ENCODE data around the gene NOXRED1. TPM values are rescaled to one million over a fixed set of nuclear protein-coding genes. Genes with fewer than 3 reads are reported as not detected.

Gene NOXRED1
- total and polyA plus RNA-seq, 10 of the 15 experiments (the other 5 are each of a cell fraction or from before 2014, with no cell fraction given), result 0.06 to 0.62 (median 0.14) TPM

DNA sequence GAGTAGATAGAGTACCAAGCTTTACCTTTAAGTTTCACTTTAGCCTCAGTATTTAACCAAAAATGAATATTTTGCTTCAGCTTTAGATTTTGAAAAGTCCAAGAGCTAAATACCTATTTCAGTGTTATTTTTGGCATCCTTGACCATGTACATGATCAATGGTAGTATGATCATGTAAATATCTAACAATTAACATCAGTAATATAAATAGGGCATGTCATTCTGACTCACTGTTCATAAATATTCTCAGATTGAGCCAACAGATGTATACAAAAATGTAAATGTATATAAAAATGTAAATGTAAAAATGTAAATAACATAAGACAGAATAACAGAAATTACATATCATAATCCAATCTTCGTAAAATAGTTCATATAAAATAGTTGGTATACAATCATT, 15.3 kb upstream of the NOXRED1 start:
- no peak for FAIRE-seq
- WGBS (ENCODE audit: insufficient coverage, insufficient replicate concordance, low lambda C conversion rate, missing lambda C conversion rate), result 96% methylated on average over 1 of the region's 1 CpG

More for the DNA sequence above, 15.3 kb upstream of the NOXRED1 start:
- POLR2A ChIA-PET, result interaction anchor here (0.5 kb wide), 1 partner anchor 320 kb away, joined by 4 read pairs; no protein-coding TSS in a partner anchor
- intact Hi-C loops (cut with micrococcal nuclease; ENCODE audit: unreplicated experiment), result no loop called here
- Histone ChIP-seq H4K20me1 (ENCODE audit: control insufficient read depth, insufficient read depth) (no peaks in the 10 kb centered on the region), H2AFZ (ENCODE audit: control insufficient read depth, low read depth, low read length) (no peak overlapping the region), H3K4me1 (ENCODE audit: control insufficient read depth, insufficient read depth, low read length) (no peaks in the 10 kb centered on the region), H3K4me3 (no peak overlapping the region), H3K4me2 (ENCODE audit: control insufficient read depth, insufficient read depth) (no peak overlapping the region), H3K9me3 (replicated peaks; ENCODE audit: control insufficient read depth, insufficient read depth, low read length) (no peaks in the 10 kb centered on the region), H3K9ac (ENCODE audit: control insufficient read depth, insufficient read depth, low read length) (no peak overlapping the region), H3K36me3 (ENCODE audit: control insufficient read depth in 2 of 2, insufficient read depth in 2 of 2, low read length in 1 of 2) (peaks cover 5 to 36% of the 10 kb centered on the region in 2 experiments), H3K27ac (ENCODE audit: control insufficient read depth, insufficient read depth) (no peak overlapping the region), H3K79me2 (ENCODE audit: control insufficient read depth, insufficient read depth, low read length) (no peaks in the 10 kb centered on the region), H3K27me3 (replicated peaks in 1 of 2; ENCODE audit: control insufficient read depth in 2 of 2, insufficient read depth in 2 of 2, low read length in 1 of 2) (no peaks in the 10 kb centered on the region)
- in situ Hi-C loops (cut with MboI), result no loop called here
- RAD21 ChIA-PET (ENCODE audit: unreplicated experiment), result interaction anchor here (1.0 kb wide), 1 partner anchor 113 kb away, joined by 3 read pairs; no protein-coding TSS in a partner anchor
- DNase-seq (ENCODE audit: low read depth, low spot score) (no peak), ATAC-seq (no peak)
- no TSS peak for BruUV-seq (replicated peaks)
- TF ChIP-seq NFXL1 (IDR thresholded peaks at IDR 0.05; ENCODE audit: borderline replicate concordance), result no peak
- TF ChIP-seq, protein P1, sequence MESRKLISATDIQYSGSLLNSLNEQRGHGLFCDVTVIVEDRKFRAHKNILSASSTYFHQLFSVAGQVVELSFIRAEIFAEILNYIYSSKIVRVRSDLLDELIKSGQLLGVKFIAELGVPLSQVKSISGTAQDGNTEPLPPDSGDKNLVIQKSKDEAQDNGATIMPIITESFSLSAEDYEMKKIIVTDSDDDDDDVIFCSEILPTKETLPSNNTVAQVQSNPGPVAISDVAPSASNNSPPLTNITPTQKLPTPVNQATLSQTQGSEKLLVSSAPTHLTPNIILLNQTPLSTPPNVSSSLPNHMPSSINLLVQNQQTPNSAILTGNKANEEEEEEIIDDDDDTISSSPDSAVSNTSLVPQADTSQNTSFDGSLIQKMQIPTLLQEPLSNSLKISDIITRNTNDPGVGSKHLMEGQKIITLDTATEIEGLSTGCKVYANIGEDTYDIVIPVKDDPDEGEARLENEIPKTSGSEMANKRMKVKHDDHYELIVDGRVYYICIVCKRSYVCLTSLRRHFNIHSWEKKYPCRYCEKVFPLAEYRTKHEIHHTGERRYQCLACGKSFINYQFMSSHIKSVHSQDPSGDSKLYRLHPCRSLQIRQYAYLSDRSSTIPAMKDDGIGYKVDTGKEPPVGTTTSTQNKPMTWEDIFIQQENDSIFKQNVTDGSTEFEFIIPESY (IDR thresholded peaks at IDR 0.05), result no peak
- TF ChIP-seq, protein P2, sequence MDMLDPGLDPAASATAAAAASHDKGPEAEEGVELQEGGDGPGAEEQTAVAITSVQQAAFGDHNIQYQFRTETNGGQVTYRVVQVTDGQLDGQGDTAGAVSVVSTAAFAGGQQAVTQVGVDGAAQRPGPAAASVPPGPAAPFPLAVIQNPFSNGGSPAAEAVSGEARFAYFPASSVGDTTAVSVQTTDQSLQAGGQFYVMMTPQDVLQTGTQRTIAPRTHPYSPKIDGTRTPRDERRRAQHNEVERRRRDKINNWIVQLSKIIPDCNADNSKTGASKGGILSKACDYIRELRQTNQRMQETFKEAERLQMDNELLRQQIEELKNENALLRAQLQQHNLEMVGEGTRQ (IDR thresholded peaks at IDR 0.05; ENCODE audit: borderline replicate concordance, low read depth, low read length), result no peak
- no peak for TF ChIP-seq CEBPB (IDR thresholded peaks at IDR 0.05; ENCODE audit: borderline replicate concordance in 1 of 2, low read depth in 2 of 2, low read length in 2 of 2)
- SMC1A ChIA-PET (ENCODE audit: uncharacterized antibody, unreplicated experiment), result interaction anchor here (1.3 kb wide), 1 partner anchor 88 kb away, joined by 3 read pairs; no protein-coding TSS in a partner anchor
- CTCF ChIA-PET, result interaction anchor here (1.1 to 2.0 kb wide), 4 partner anchors 11 to 122 kb away, joined by 3 to 5 read pairs (median 3); no protein-coding TSS in a partner anchor

Data from GM12878 (cell line).